ENCODE data around the gene CBLB. TPM values are rescaled to one million over a fixed set of nuclear protein-coding genes. Genes with fewer than 3 reads are reported as not detected.

Gene CBLB
- total RNA-seq, 4 donors from 2014 or later = 94.7 to 205 (median 126) TPM

- TF ChIP-seq CTCF (IDR thresholded peaks at IDR 0.05) = no peak
- DNase-seq (ENCODE audit: low spot score) (no peak), ATAC-seq (ENCODE audit: low FRiP score) (no peak)
These were observed 8.0 kb upstream of the CBLB start for GRCh38 chr3:105876780-105877327.

GRCh38 chr3:105869861-105870755 is 1.3 kb upstream of the CBLB start:
- no peak for TF ChIP-seq CTCF (IDR thresholded peaks at IDR 0.05)
- ATAC-seq (ENCODE audit: low FRiP score) (no peak), DNase-seq (ENCODE audit: low spot score) (no peak)

- no peak for ATAC-seq (ENCODE audit: low FRiP score)
- no peak for TF ChIP-seq CTCF (IDR thresholded peaks at IDR 0.05)
- DNase-seq (ENCODE audit: low spot score) = no peak
These were observed 670 bp upstream of the CBLB start for GRCh38 chr3:105869531-105869833.

- ATAC-seq (ENCODE audit: low FRiP score) = peak; percentile 20
These were observed 426 bp downstream of the CBLB start for GRCh38 chr3:105868431-105868741.

GRCh38 chr3:105867712-105868430 is 941 bp downstream of the CBLB start:
- DNase-seq (ENCODE audit: low spot score) (no peak), ATAC-seq (ENCODE audit: low FRiP score) (no peak)
- no peak for TF ChIP-seq CTCF (IDR thresholded peaks at IDR 0.05)

More at GRCh38 chr3:105868431-105868741, 426 bp downstream of the CBLB start:
- TF ChIP-seq CTCF (IDR thresholded peaks at IDR 0.05) = no peak
- DNase-seq (ENCODE audit: low spot score) = peak; percentile 25

GRCh38 chr3:105866656-105867653 is 1.9 kb downstream of the CBLB start:
- no peak for TF ChIP-seq CTCF (IDR thresholded peaks at IDR 0.05)
- ATAC-seq (ENCODE audit: low FRiP score) (no peak), DNase-seq (ENCODE audit: low spot score) (no peak)
